KOPT-K1 (cell line): ENCODE results near the gene NDUFA9.
A peak's percentile ranks its signal among the peaks of the same experiment; 100 is the strongest.

Experiments
- H3K27ac ChIP-seq: fragments of 200-600 bp; sonication (generic); 2 replicates; pipeline ENCODE4 v1.5.1; 2016; ENCODE audit warnings: antibody characterized with exemption, mild to moderate bottlenecking, low read depth, low read length; ENCODE audit not compliant: poor library complexity, severe bottlenecking
- H3K36me3 ChIP-seq: fragments of 200-600 bp; sonication (generic); 2 replicates; pipeline ENCODE4 v1.5.1; 2017; ENCODE audit warnings: antibody characterized with exemption, mild to moderate bottlenecking, low read length, moderate library complexity; ENCODE audit not compliant: insufficient read depth
- H3K9me3 ChIP-seq: fragments of 200-600 bp; sonication (generic); 2 replicates; pipeline ENCODE4 v1.5.1; 2017; ENCODE audit warnings: antibody characterized with exemption, low read length, mild to moderate bottlenecking; ENCODE audit not compliant: insufficient read depth, poor library complexity, severe bottlenecking

The NDUFA9 gene

GRCh38 chr12:4648501-4649357 is at the start of gene NDUFA9, which contains the start of gene AKAP3:
Gene NDUFA9, plus strand, starts transcription at chr12:4649114. Its CDS starts 13 bp downstream, at chr12:4649127.
Gene AKAP3, minus strand, starts transcription at chr12:4649051. Its CDS starts 10,855 bp downstream, at chr12:4638196.
- Histone ChIP-seq H3K27ac (peak within 1 kb of the TSS; percentile 85), H3K9me3 (no peaks in the 10 kb centered on the region), H3K36me3 (peaks cover 1% of the 10 kb centered on the region; the same call in 1 of the 2 replicates)

- Histone ChIP-seq H3K9me3 (no peaks in the 10 kb centered on the region), H3K36me3 (no peaks in the 10 kb centered on the region; the same call in 1 of the 2 replicates), H3K27ac (no peak overlapping the region)
These were observed 45.5 kb upstream of the NDUFA9 start for GRCh38 chr12:4603421-4603820.

- H3K36me3 ChIP-seq = no peaks in the 10 kb centered on the region; the same call in 1 of the 2 replicates
These were observed 45.0 kb upstream of the NDUFA9 start for GRCh38 chr12:4603946-4604345.

GRCh38 chr12:4604684-4605193 is 44.2 kb upstream of the NDUFA9 start:
- H3K9me3 ChIP-seq = no peaks in the 10 kb centered on the region
- H3K27ac ChIP-seq = peak overlapping the region; percentile 59

More at GRCh38 chr12:4603946-4604345, 45.0 kb upstream of the NDUFA9 start:
- H3K27ac ChIP-seq = no peak overlapping the region
- no peaks in the 10 kb centered on the region for H3K9me3 ChIP-seq

GRCh38 chr12:4607056-4607455 is 41.9 kb upstream of the NDUFA9 start:
- peaks cover 23% of the 10 kb centered on the region for H3K36me3 ChIP-seq
- H3K9me3 ChIP-seq = no peaks in the 10 kb centered on the region
- H3K27ac ChIP-seq = no peak overlapping the region

More at GRCh38 chr12:4604684-4605193, 44.2 kb upstream of the NDUFA9 start:
- peaks cover 1% of the 10 kb centered on the region; the same call in 1 of the 2 replicates for H3K36me3 ChIP-seq

GRCh38 chr12:4609071-4609470 is 39.8 kb upstream of the NDUFA9 start:
- Histone ChIP-seq H3K9me3 (no peaks in the 10 kb centered on the region), H3K27ac (no peak overlapping the region), H3K36me3 (peaks cover 41% of the 10 kb centered on the region)

GRCh38 chr12:4610481-4610880 is 38.4 kb upstream of the NDUFA9 start:
- Histone ChIP-seq H3K9me3 (no peaks in the 10 kb centered on the region), H3K27ac (no peak overlapping the region), H3K36me3 (peaks cover 55% of the 10 kb centered on the region)

GRCh38 chr12:4615667-4616066 is 33.2 kb upstream of the NDUFA9 start:
- H3K9me3 ChIP-seq = no peaks in the 10 kb centered on the region
- no peak overlapping the region for H3K27ac ChIP-seq

GRCh38 chr12:4621511-4621910 is 27.4 kb upstream of the NDUFA9 start:
- no peaks in the 10 kb centered on the region for H3K9me3 ChIP-seq
- H3K36me3 ChIP-seq = no peaks in the 10 kb centered on the region
- no peak overlapping the region for H3K27ac ChIP-seq

More at GRCh38 chr12:4615667-4616066, 33.2 kb upstream of the NDUFA9 start:
- H3K36me3 ChIP-seq = peaks cover 50% of the 10 kb centered on the region

- H3K9me3 ChIP-seq = no peaks in the 10 kb centered on the region
- H3K36me3 ChIP-seq = no peaks in the 10 kb centered on the region
- H3K27ac ChIP-seq = no peak overlapping the region
These were observed 22.4 kb upstream of the NDUFA9 start for GRCh38 chr12:4626543-4626942.

- no peak overlapping the region for H3K27ac ChIP-seq
- H3K36me3 ChIP-seq = no peaks in the 10 kb centered on the region
- H3K9me3 ChIP-seq = no peaks in the 10 kb centered on the region
These were observed 20.5 kb upstream of the NDUFA9 start for GRCh38 chr12:4628406-4628805.

- Histone ChIP-seq H3K36me3 (no peaks in the 10 kb centered on the region), H3K27ac (no peak overlapping the region), H3K9me3 (no peaks in the 10 kb centered on the region)
These were observed 18.7 kb upstream of the NDUFA9 start for GRCh38 chr12:4630262-4630661.

- no peak overlapping the region for H3K27ac ChIP-seq
- H3K36me3 ChIP-seq = no peaks in the 10 kb centered on the region
These were observed 5.2 kb upstream of the NDUFA9 start for GRCh38 chr12:4643747-4644146.

GRCh38 chr12:4645023-4645422 is 3.9 kb upstream of the NDUFA9 start:
- no peak overlapping the region for H3K27ac ChIP-seq
- no peaks in the 10 kb centered on the region for H3K9me3 ChIP-seq

More at GRCh38 chr12:4643747-4644146, 5.2 kb upstream of the NDUFA9 start:
- no peaks in the 10 kb centered on the region for H3K9me3 ChIP-seq

GRCh38 chr12:4648104-4648500 is 812 bp upstream of the NDUFA9 start:
- peak overlapping the region; percentile 85 for H3K27ac ChIP-seq
- no peaks in the 10 kb centered on the region for H3K9me3 ChIP-seq
- no peaks in the 10 kb centered on the region for H3K36me3 ChIP-seq

More at GRCh38 chr12:4645023-4645422, 3.9 kb upstream of the NDUFA9 start:
- H3K36me3 ChIP-seq = no peaks in the 10 kb centered on the region
